CMK (cell line): ENCODE data around the gene STRADA.
"Not testable (repeated sequence)": the region's sequence is repeated elsewhere in the genome, so short reads cannot be mapped to it uniquely, and the experiment has no call there.

Experiments
- DNase-seq: peaks from one replicate; pipeline ENCODE4 v3.0.0-alpha.2; 2010; ENCODE audit warnings: low read depth

STRADA gene

DNA sequence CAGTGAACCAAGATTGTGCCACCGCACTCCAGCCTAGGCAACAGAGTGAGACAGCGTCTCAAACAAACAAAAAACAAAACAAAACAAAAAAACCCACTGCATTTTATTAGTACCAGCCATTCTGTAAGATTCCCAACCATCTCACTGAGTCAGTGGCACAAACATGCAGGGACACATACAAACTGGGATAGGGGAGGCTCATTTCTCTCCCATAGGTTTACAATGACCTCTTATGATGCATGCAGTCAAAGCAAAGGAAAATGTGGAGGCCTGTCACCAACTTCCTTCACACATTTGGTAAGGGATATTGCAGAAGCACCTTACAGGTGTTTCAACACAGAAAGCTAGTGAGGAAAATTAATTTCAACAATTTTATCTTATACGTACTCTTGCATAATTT is 12.4 kb upstream of the STRADA start:
- DNase-seq, result no peak

- no peak for DNase-seq
Measured at GRCh38 chr17:63753215-63753614, 11.6 kb upstream of the STRADA start.

GRCh38 chr17:63752707-63753106 is 11.1 kb upstream of the STRADA start:
- DNase-seq, result no peak

DNA sequence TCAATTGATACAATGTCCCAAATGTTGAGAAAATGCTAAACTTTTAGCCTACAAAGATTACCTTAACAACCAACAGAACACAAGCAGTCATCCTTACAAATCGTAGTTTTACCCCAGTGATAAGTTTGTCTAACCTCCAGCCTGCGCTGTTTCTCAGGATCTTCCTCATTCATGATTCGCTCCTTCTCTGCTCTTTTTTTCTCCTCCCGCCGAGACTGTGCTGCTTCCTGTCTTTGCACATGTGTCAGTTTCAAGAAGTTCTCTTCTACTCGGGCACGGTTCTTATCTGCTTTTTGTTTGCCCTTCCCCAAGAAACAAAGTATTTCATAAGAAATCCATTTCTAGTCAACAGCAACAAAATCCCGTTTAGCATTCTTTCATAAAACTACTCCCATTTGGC is 10.2 kb upstream of the STRADA start:
- no peak for DNase-seq

GRCh38 chr17:63741143-63741407 is 524 bp downstream of the STRADA start:
- no peak for DNase-seq

GRCh38 chr17:63740464-63741142 is 996 bp downstream of the STRADA start:
- DNase-seq, result no peak

DNA sequence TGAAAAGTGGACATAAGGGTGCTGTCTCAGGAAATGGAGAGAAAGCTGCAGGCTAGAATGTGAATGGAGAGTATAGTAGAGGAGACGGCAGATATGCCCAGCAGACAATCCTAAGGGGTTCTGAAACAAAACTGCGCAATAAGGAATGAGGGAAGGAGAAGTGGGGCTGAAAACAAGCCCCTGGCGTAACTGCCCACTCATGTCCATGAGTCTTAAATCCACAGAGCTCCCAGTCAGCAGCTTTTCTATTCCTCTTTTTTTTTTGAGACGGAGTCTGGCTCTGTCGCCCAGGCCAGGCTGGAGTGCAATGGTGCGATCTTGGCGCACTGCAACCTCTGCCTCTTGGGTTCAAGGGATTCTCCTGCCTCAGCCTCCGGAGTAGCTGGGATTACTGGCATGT is 5.9 kb downstream of the STRADA start:
- no peak for DNase-seq

DNA sequence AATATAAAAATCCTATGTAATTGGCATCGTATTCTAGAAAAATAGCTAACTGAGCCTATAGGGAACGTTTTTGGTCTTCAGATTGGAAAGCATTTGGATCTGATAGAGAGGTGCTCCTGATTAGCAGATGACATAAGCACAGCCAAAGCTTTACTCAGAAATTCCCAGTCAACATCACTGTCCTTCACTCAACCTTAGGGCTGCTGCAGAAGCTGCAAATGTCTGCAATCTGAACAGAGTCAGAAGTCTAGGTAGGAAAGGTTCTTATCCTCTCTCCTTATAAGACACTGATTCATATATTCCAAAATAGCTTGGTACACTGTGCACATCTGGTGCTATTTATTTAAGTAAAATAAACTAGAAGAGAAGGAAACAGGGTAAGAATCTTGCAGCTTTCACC is 19.2 kb downstream of the STRADA start:
- no peak for DNase-seq

GRCh38 chr17:63720194-63720593 is 21.4 kb downstream of the STRADA start:
- DNase-seq, result not testable (repeated sequence)

GRCh38 chr17:63718988-63719387 is 22.6 kb downstream of the STRADA start:
- DNase-seq, result no peak

GRCh38 chr17:63716426-63716825 is 25.2 kb downstream of the STRADA start:
- DNase-seq, result no peak

- DNase-seq, result no peak
Measured at GRCh38 chr17:63714550-63715277, 26.9 kb downstream of the STRADA start.

GRCh38 chr17:63709110-63709509 is 32.5 kb downstream of the STRADA start:
- DNase-seq, result no peak

DNA sequence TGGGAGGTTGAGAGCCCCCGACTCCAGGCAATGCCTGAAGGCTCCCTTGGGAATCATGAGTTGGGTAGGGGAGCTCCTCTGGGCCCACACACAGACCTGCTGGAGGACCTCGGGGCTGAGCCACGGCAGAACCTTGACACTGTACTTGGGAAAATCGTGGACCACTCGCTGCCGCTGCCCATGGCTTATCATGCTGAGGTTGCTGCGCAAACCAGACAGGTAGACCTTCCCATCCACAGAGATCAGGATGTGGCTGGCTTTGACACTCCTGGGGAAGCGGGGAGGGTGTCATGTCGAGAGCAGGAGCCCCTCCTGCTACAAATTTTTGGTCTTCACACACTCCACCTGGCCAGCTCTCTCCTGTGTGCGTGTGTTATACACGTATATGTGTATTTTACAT is 34.4 kb downstream of the STRADA start:
- DNase-seq, result no peak

DNA sequence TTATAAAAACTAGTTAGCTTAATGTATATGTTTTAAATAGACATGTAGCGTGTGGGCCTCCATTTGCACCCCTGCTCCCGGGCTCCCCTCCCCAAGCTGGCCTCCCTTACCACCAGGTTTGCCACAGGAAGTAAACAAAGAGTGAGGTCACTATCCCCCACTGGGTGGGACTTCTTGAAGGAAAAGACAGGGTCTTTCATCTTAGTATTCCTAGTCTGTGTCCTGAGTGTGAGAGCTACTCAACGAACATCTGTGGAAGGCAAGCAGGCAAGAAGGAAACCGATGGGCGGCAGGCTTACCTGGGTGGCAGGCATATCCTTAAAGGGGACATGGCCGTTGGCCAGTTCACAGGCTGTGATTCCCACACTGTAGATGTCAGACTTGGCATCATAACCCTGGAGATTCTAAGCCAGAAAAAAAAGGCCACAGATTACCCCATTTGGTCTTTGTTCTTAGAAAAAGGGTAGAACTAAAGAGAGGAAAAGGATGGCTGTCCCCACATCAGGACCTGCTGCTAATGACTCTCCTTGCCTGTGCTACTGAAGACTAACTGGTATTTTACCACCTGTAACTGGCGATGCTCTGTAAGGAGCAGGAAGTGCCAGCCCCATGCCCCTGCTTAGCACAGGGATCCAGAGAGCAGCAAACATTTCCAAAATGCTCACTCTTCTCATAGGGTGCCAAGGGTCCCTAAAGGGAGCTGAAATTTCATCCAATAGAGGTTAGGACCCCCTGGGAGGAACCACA is 35.1 kb downstream of the STRADA start:
- DNase-seq, result no peak

- no peak for DNase-seq
Measured at GRCh38 chr17:63705657-63706056, 35.9 kb downstream of the STRADA start.

DNA sequence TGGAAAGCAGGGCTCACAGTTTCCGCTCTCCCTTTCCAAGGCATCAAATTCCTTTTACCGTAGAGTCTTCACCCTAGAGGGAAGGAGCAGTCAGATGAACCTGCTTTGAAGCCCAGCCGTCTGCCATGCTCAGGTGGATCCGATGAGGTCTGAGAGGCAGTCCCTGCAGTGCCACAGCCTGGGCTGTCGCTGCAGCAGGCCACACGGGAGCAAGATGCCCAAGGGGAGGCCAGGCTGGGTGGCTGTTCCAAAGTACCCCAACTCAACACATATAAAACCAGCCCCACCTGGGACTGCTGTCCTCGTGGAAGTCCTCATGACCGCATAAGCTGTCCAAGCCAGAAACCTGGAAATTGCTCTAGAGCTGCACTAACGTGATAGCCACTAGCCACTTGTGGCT is 36.8 kb downstream of the STRADA start:
- DNase-seq, result no peak

- DNase-seq, result no peak
Measured at GRCh38 chr17:63704259-63704576, 37.4 kb downstream of the STRADA start.

DNA sequence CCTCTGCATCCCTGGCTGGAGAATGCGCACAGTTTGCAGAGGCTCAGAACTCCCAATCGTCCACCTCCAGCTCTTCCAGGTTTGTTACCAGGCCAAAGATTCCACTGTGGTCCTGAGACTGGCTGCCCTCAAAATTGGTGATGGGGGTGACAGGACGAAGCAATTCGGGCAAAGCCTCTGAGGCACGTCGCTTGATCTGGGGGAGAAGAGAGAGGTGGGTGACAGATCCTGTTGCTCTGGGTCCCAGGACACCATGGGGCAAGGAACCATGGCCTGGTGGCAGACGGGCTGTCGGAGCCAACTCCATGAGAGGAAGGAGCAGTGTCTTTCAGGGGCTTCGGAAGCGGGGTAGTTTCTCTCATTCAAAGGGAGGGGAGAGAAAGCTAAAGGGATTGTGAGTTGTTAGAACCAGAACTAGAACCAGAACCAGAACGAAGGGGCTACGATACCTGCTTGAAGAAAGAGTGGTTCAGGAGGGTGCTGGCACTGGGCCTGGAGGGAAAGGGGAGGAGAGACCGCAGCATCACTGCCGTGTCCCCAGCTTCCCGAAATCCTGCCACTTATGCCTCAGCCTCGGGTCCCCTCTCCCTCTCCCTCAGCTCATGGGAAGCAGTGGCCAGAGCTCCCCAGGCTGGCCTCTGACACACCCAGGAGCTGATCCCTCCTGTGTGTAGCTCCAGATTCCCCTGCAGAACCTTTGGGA is 37.9 kb downstream of the STRADA start:
- no peak for DNase-seq

- DNase-seq, result no peak
Measured at GRCh38 chr17:63703029-63703428, 38.6 kb downstream of the STRADA start.

- no peak for DNase-seq
Measured at GRCh38 chr17:63702721-63703015, 38.9 kb downstream of the STRADA start.

DNA sequence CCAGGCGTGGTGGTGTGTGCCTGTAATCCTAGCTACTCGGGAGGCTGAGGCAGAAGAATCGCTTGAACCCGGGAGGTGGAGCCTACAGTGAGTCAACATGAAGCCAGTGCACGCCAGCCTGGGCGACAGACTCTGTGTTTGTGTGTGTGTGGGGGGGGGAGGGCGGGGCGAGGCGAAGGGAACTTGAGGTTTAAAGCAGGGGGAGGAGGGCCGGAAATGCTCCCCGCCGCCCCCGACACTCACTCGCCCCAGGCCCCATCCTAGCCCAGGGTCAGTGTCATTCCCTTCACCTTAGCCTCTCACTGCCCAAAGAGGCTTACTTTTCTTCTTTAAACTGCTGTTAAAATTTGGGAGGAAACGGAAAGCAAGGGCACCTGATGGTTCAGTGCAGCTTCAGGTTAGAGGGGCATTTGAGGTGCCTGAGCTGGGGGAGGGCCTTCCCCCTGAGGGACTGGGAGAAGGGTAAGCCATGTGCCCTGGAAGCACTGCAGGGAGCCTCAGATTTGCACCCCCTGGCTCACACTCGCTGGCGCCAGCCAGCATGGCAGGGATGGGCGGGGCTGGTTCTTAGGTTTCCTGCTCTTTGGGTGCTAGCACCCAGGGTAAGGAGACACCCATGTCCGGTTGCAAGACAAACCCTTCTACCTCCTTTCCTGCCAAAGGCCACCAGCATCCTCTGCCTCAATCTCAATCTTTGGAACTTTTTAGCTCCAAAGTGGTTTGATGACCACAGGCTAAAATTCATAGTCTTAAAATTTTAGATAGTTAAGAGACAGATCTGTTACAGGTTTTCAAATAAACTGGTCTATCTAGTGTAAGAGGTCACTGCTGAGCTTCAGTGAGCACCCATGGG is 39.5 kb downstream of the STRADA start:
- no peak for DNase-seq
